NOMO-1 treated with DMSO at 0.1 percent for 48 hours (cell line): Measurements from ENCODE around the gene SORCS2.

Experiments
- DNase-seq: peaks from one replicate; lab custom pipeline; 2025; ENCODE audit not compliant: unreplicated experiment; lab: John Stamatoyannopoulos, UW

The SORCS2 gene

GRCh38 chr4:7536876-7537275 is 344.5 kb downstream of the SORCS2 start:
- no peak for DNase-seq

- no peak for DNase-seq
Measured at GRCh38 chr4:7537853-7538400, 345.6 kb downstream of the SORCS2 start.

- no peak for DNase-seq
Measured at GRCh38 chr4:7538518-7538917, 346.2 kb downstream of the SORCS2 start.

- no peak for DNase-seq
Measured at GRCh38 chr4:7539186-7539585, 346.8 kb downstream of the SORCS2 start.

GRCh38 chr4:7539659-7540058 is 347.3 kb downstream of the SORCS2 start:
- DNase-seq = peak; percentile 61

GRCh38 chr4:7540206-7540605 is 347.9 kb downstream of the SORCS2 start:
- peak; percentile 9 for DNase-seq

- no peak for DNase-seq
Measured at GRCh38 chr4:7540654-7541413, 348.5 kb downstream of the SORCS2 start.

GRCh38 chr4:7541414-7541810 is 349.1 kb downstream of the SORCS2 start:
- DNase-seq = no peak

- no peak for DNase-seq
Measured at GRCh38 chr4:7542781-7543180, 350.4 kb downstream of the SORCS2 start.

- no peak for DNase-seq
Measured at GRCh38 chr4:7546152-7546808, 353.9 kb downstream of the SORCS2 start.

GRCh38 chr4:7546809-7547367 is 354.6 kb downstream of the SORCS2 start:
- no peak for DNase-seq

- no peak for DNase-seq
Measured at GRCh38 chr4:7547368-7548040, 355.2 kb downstream of the SORCS2 start.

GRCh38 chr4:7549866-7550265 is 357.5 kb downstream of the SORCS2 start:
- DNase-seq = no peak

GRCh38 chr4:7552466-7552865 is 360.1 kb downstream of the SORCS2 start:
- DNase-seq = no peak

- DNase-seq = no peak
Measured at GRCh38 chr4:7553280-7553679, 360.9 kb downstream of the SORCS2 start.

GRCh38 chr4:7554905-7555304 is 362.6 kb downstream of the SORCS2 start:
- no peak for DNase-seq

GRCh38 chr4:7556558-7556957 is 364.2 kb downstream of the SORCS2 start:
- no peak for DNase-seq

- DNase-seq = no peak
Measured at GRCh38 chr4:7557456-7557855, 365.1 kb downstream of the SORCS2 start.

GRCh38 chr4:7558436-7558835 is 366.1 kb downstream of the SORCS2 start:
- DNase-seq = no peak

GRCh38 chr4:7559316-7559715 is 367.0 kb downstream of the SORCS2 start:
- DNase-seq = no peak

- DNase-seq = no peak
Measured at GRCh38 chr4:7559741-7560395, 367.5 kb downstream of the SORCS2 start.
